ENCODE results near the gene PTPRT. TPM values are rescaled to one million over a fixed set of nuclear protein-coding genes. Genes with fewer than 3 reads are reported as not detected.

PTPRT gene
- total RNA-seq, 1 experiment from 2014 or later, result 0.13 TPM

DNA sequence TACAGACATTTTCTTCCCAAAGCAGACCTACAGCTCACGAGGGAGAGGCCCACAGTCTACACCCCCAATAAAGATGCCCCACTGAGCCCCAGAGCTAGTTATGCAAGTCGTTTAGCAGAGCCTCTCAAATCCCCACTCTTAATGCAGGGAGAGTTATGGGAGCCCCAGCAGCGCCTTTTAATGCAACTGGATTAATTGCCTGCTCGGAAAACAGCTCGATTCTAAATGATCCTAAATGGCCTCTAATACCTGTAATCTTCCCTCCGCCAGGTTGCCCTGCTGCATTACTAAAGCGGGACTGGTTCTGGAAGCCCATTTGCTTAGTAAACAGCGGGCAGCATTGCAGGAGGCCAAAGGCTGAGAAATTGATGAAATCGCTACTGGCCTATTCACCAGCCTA is 656.9 kb downstream of the PTPRT start:
- no peak overlapping the region for H3K23ac ChIP-seq (ENCODE audit: insufficient read length, low read depth, low read length)
- no peak overlapping the region for H2BK12ac ChIP-seq (ENCODE audit: insufficient read length, low read depth, low read length)
- no peaks in the 10 kb centered on the region for H3K36me3 Mint-ChIP-seq (ENCODE audit: insufficient read depth in 1 of 3, low read depth in 3 of 3)

More for the DNA sequence above, 656.9 kb downstream of the PTPRT start:
- Histone ChIP-seq H3K4me1 (ENCODE audit: insufficient read depth, low read length) (no peaks in the 10 kb centered on the region), H3T11ph (ENCODE audit: low read length) (no peak overlapping the region), H2BK5ac (ENCODE audit: insufficient read length, low read length) (no peak overlapping the region), H2AFZ (ENCODE audit: low read length) (no peak overlapping the region), H4K91ac (ENCODE audit: insufficient read length, low read depth, low read length) (no peak overlapping the region), H4K8ac (replicated peaks; ENCODE audit: insufficient read length, low read depth, low read length) (no peak overlapping the region), H3K4me2 (ENCODE audit: insufficient read depth, insufficient read length, low read length) (no peak overlapping the region), H3K27me3 (ENCODE audit: insufficient read depth, low read length) (no peaks in the 10 kb centered on the region), H2BK20ac (ENCODE audit: low read depth, low read length, poor library complexity, severe bottlenecking) (no peak overlapping the region), H3K14ac (ENCODE audit: insufficient read depth, low read length) (no peak overlapping the region), H3K79me1 (ENCODE audit: insufficient read depth, low read depth, low read length, poor library complexity, severe bottlenecking) (no peaks in the 10 kb centered on the region), H4K20me1 (ENCODE audit: control insufficient read depth, insufficient read depth, insufficient read length) (no peaks in the 10 kb centered on the region), H3K18ac (ENCODE audit: insufficient read length, low read depth, low read length) (no peak overlapping the region), H3K4ac (ENCODE audit: low read depth, low read length) (no peak overlapping the region), H3K27ac (ENCODE audit: insufficient read length, low read depth, low read length) (no peak overlapping the region), H3K9me3 (ENCODE audit: control insufficient read depth, low read depth, low read length) (no peaks in the 10 kb centered on the region), H3K79me2 (ENCODE audit: insufficient read depth, low read length) (no peaks in the 10 kb centered on the region), H3K56ac (ENCODE audit: insufficient read length, low read depth, low read length) (no peak overlapping the region), H4K5ac (ENCODE audit: insufficient read length, low read depth, low read length) (no peak overlapping the region), H2AK5ac (ENCODE audit: insufficient read length, low read length) (no peak overlapping the region), H2BK15ac (ENCODE audit: low read depth, low read length) (no peak overlapping the region), H3K9ac (ENCODE audit: extremely low read depth, insufficient read length, low read length) (no peak overlapping the region), H3K23me2 (ENCODE audit: insufficient read length, low read depth, low read length, poor library complexity, severe bottlenecking) (no peaks in the 10 kb centered on the region), H2BK120ac (ENCODE audit: low read depth, low read length, poor library complexity, severe bottlenecking) (no peak overlapping the region)
- no peaks in the 10 kb centered on the region; the same call in 1 of the 2 replicates for H3K27me3 Mint-ChIP-seq (ENCODE audit: low read depth)
- H3K27ac Mint-ChIP-seq, result peak overlapping the region in 1 of 3 experiments; percentile 32; a peak in 1 of 7 replicates
- H3K4me3 Mint-ChIP-seq, result no peak overlapping the region
- no peak for DNase-seq
- no CpG with 5 or more reads among the region's 9 CpGs for WGBS (ENCODE audit: extremely low coverage, insufficient read length, low lambda C conversion rate)
- no peaks in the 10 kb centered on the region for H3K9me3 Mint-ChIP-seq
- TF ChIP-seq, protein P1, sequence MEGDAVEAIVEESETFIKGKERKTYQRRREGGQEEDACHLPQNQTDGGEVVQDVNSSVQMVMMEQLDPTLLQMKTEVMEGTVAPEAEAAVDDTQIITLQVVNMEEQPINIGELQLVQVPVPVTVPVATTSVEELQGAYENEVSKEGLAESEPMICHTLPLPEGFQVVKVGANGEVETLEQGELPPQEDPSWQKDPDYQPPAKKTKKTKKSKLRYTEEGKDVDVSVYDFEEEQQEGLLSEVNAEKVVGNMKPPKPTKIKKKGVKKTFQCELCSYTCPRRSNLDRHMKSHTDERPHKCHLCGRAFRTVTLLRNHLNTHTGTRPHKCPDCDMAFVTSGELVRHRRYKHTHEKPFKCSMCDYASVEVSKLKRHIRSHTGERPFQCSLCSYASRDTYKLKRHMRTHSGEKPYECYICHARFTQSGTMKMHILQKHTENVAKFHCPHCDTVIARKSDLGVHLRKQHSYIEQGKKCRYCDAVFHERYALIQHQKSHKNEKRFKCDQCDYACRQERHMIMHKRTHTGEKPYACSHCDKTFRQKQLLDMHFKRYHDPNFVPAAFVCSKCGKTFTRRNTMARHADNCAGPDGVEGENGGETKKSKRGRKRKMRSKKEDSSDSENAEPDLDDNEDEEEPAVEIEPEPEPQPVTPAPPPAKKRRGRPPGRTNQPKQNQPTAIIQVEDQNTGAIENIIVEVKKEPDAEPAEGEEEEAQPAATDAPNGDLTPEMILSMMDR (conservative IDR thresholded peaks at IDR 0.05), result no peak
- no peaks in the 10 kb centered on the region for H3K4me1 Mint-ChIP-seq
